Epidermal melanocyte (primary cell): ENCODE data around the gene MGAM2.
"Not testable (repeated sequence)": the region's sequence is repeated elsewhere in the genome, so short reads cannot be mapped to it uniquely, and the experiment has no call there.

Experiments
- DNase-seq: peaks from one replicate; pipeline ENCODE4 v3.0.0; 2011; ENCODE audit warnings: low spot score; ENCODE audit not compliant: insufficient read length

MGAM2 gene

DNA sequence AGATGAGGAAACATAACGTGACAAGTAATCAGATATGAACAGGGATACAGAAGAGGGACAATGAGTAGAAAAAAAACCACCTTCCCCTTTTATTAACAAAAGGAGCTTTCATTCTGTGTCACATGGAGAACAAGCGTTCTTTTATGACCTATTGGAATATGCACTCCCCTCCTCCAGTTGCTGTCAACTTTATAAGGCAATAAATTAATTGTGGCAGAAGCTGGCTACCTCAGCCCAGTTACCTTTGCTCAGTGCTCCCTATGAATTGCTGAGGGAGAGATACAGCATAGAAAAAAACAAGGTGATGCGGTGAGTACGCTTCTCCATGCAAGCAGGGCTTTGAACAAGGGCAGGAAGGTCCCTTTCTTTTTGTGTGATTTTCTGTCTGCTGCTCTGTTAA, at the start of gene MGAM2:
Gene MGAM2 (plus strand): TSS at position 220 of the 400 bp plus-strand sequence. CDS start 5,156 bp downstream, outside the sequence.
- DNase-seq = no peak

DNA sequence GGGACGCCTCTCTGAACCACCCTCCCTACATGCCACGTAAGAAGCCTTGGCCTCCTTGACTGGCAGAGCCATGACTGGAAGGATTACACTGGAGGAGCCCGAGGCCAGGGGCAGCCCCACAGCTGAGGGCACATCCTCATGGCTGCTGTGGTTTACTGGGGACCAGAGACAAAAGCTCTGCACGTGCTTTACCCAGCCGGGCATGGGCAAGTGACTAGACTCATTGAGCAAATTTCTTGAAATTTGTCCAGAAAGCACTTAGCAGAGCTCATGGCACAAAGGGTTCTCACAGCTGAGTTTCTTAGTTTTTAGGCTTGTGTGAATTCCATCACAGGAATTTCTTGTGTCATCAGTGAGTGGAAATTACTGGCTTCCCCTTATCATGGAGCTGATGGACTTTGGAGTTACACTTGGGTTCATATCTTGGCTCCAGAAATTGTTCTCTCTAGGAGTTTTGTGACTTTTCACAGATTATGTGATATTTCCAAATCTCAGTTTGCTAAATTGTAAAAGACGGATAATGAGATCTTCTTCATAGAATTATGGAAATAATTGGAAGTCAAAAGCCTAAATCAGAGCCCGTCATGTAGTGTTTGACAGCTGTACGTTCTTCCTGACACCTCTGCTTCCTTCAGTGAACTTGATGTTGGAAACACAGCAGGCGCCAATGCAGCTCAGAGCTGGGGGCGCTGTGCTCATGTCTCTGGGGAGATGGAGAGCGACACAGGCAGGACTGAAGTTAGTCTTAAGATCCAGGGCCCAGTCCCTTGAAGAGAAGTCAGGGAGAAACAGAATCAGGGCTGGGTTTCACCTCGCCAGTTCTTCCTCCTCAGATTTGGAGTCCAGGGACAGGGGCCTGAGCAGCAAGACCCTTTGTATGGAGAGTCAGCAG, 47.7 kb upstream of the MGAM2 start:
- no peak for DNase-seq

DNA sequence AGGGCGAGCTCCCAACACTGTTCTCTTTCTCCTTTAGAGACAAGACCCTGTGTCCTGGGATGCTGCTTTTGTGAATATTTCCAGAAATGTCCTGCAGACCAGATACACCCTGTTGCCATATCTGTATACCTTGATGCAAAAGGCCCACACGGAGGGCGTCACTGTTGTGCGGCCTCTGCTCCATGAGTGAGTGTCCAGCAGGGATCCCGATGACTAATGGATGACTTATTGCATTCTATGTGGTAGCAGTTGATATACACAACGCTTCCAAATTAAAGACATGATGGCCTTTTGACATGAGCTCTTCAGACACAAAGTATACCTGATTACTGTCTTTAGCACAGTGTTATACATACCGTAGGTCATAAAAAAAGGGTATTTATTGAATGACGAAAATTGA, 45.0 kb upstream of the MGAM2 start:
- no peak for DNase-seq

DNA sequence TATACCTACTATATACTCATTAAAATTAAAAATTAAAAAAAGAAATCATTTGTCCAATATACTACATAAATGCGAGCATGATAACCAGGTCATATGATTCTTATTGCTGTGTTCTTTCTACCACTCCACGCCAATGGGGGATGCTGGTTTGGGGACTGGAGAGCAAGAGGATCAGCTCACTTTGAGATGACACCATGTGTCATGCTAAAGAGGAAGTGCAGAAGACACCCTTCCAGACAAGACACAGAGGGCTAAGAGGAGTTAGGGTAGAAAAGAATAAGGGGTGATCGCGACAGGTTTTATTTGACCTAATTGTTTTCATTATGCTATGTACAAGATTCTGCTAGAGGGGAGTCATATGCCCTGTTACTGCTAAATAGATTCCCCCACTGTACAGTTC, 33.8 kb upstream of the MGAM2 start:
- DNase-seq = no peak

DNA sequence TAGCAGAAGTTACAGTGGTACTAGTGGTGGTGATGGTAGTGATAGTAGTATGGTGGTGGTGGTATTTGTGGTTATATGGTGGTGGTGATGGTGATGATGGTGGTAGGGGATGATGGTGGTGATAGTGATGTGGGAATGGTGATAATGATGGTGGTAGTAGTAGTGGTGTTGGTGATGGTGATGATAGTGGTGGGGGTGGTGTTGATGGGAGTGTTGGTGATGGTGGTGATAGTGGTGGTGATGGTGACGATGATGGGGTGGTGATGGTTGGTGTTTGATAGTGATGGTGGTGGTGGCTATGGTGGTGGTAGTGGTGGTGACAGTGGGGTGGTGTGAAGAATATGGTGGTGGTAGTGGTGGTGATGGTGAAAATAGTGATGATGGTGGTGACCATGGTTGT, 27.9 kb upstream of the MGAM2 start:
- DNase-seq = no peak

DNA sequence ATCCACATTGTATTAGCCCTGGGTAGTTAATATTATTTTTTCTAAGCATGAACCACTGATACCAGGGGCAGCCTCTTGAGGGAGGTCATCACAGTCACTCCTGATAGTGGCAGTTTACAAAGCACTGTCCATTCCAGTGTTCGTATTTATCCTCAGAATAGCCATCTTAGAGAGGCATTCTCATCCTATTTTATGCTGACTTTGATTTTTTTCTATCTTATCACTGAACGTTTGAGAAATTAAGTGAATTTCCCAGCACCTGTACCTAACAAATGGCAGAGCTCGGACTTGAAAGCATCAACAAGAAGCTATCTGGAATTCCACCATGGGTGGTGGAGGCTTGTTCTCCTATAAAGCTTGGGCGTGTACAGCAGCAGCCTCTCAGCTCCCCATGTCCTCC, 26.1 kb upstream of the MGAM2 start:
- DNase-seq = no peak

DNA sequence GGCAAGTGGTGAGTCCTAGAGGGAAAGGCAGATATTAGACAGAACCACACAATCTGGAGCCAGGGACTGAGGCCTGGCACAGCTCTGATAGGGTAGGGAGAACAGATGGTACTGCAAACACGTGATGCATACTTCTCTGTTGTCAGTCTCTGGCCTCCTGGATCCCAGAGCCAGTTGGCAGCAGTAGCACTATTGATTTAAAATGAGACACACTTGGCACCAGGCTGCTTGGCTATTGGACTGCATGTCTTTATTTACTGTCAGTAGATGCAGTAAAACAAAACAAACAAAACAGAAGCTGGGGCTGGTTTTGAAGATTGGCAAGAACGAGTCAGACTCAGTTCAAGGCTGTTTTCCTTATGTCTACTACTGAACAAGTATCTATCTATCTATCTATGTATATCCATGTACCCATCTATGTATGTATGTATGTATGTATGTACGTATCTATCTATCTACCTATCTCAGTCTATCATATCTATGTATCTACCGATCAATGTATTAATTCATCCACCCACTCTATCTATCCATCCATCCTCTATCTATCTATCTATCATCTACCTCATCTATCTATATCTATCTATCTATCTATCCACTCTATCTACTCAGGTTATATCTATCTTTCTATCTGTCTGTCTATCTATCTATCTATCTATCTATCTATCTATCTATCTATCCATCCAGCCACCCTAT, 23.4 kb upstream of the MGAM2 start:
- no peak for DNase-seq

DNA sequence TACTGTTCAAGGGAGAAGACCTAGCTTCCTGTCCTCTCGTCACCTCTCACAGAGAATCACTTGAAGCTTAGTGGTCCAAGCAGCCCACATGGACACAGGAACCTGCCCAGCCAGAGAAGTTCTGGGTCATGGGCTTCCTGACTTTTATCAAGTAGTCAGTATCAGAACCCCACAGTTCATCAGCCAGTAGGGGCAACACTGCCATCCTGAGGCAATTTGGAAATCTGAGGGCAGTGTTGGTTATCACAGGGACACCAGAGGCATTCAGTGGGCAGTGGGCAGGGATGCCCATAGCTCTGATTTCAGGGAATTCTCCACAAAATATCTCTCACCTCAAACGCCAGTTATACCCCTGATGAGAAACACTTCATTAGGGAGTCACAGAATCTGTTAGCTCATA, 22.5 kb upstream of the MGAM2 start:
- DNase-seq = no peak

DNA sequence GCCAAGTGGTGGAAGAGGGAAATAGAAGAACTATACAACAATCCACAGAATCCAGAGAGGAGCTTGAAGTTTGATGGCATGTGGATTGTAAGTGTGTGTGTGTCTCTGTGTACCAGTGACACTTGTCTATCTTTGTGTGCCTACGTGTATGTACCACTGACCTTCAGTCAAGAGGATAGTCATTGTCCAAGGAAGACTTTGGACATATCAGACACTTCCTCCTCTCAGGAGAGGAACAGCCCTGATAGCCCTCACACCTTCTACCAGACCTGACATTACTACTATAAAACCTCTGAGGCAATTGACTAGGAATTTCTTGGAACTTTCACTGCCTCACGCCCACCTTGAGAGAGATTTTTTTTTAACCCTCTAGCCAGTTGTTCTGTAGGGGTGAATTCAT, 19.6 kb upstream of the MGAM2 start:
- no peak for DNase-seq

DNA sequence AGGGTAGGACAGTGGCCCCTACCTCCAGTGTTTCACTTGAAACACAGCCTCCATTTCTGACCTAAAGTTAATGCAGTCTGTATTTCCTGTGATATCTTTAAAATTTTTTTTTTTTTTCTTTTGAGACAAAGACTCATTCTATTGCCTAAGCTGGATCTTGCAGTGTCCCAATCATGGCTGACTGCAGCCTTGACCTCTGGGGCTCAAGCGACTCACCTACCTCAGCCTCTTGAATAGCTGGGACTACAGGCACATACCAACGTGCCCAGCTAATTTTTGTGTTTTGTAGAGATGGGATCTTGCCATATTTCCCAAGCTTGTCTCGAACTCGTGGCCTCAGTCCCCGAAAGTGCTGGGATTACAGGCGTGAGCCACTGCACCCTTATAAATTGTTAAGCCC, 16.7 kb upstream of the MGAM2 start:
- no peak for DNase-seq

DNA sequence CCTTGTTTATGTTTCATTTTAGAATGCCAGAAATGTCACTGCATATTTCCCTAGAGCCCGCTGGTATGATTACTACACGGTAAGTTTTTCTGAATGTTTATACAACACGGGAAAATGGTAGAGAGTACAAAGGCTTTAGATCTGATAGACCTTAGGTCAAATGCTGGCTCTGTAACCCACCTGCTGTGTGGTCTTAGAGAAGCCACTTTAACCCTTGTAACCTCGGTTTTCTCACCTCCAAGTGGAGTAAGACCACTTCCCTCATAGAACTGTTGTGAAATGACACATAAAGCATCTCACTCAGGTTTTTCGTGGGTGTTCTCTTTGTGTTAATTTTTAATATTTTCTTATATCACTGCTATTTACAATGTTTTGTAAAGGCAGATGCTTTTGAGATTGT, 13.9 kb upstream of the MGAM2 start:
- DNase-seq = no peak

DNA sequence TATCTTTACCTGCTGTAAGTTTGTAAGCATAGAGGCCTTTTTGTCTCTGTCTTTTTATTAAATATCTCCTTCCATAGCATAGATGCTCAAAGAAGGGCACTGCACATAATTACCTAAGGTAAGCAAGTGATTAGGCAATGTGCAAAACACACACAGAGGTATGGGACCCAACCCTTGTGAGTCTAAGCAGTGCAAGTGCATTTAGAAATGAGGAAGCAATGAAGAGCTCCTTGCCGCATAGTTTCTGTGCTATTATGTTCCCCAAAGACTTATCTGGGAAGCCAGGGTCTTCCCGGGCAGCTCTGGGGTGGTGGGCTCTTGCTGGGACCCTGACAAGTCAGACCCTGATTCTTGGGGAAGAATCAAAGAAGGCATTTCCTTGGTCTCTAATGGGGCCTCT, 13.5 kb upstream of the MGAM2 start:
- DNase-seq = no peak

DNA sequence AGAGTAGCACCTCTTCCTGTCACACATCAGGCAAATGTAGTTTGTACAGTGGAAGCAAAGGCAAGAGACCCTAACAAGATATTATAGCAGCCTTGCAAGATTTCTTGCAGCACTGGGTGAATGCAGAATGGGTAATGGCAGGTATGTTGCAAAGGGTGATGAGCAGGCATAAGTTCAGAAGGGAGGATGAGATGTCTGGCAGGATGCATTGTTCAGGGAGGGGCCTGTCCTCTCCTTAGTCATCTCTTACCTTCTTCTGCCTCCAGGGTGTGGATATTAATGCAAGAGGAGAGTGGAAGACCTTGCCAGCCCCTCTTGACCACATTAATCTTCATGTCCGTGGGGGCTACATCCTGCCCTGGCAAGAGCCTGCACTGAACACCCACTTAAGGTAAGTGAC, 12.2 kb upstream of the MGAM2 start:
- not testable (repeated sequence) for DNase-seq

DNA sequence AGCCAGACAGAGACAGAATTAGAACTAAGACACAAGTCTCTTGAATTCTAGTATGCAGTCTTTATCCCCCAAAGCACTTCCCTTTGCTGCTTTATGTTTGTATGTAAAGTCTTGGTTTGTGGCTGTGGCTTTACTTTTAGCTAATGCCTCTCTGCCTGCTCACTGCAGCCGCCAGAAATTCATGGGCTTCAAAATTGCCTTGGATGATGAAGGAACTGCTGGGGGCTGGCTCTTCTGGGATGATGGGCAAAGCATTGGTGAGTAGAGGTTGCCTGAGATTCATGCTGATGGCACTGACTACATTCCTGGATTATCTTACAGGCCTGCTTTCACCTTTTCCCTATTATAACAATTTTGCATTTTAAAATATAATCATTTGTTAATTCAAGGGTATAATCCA, 10.9 kb upstream of the MGAM2 start:
- DNase-seq = no peak

DNA sequence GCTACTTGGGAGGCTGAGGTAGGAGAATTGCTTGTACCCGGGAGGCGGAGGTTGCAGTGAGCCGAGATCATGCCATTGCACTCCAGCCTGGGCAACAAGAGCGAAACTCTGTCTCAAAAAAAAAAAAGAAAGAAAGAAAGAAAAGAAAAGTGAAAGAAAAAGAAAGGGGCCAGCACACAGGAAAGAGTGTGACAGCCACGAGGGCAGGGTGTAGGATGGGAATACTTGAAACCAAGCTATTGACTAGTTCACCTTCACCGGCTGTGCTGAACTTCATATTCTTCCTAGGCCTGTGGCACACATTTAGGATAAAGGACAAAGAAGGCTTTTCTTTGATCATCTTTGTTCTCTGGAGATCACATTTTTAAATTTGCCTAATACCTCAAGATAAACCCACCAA, 9.7 kb upstream of the MGAM2 start:
- not testable (repeated sequence) for DNase-seq

DNA sequence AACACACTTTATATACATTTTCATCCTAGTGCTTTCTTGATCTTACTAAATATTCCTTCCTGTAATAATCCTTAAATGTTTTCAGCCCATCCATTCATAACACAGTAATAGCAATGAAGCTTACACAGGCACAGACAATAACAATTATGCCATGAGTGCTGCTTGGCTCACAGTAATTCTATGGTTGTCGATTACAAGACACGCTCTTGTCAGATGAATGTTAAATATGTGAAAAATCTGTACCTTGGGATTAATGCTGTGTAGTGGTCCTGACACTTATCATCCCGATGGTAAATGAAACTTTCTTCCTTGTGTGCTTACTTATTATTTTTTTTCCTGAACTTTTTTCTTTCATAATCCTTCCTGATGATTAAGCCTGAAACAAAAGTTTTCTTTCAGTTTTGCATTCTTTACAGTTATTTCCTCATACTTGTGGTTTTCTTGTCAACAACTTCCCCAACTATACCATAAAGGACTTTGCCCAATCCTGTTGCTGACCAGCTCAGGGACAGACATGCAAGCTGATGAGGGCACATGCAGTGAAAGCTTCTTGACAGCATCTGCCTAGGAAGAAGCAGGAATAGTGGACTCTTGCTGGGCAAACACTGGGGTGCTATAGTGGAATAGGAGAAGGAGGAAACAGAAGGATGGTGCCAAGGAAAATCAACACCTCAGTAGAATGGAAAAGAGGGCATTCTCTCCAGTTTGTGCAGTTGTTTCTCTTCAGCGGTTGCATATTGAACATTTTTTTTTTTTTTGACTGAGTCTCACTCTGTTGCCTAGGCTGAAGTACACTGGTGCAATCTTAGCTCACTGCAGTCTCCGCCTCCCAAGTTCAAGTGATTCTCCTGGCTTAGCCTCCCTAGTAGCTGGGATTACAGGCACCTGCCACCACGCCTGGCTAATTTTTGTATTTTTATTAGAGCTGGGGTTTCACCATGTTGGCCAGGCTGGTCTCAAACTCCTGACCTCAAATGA, 6.7 kb upstream of the MGAM2 start:
- no peak for DNase-seq

DNA sequence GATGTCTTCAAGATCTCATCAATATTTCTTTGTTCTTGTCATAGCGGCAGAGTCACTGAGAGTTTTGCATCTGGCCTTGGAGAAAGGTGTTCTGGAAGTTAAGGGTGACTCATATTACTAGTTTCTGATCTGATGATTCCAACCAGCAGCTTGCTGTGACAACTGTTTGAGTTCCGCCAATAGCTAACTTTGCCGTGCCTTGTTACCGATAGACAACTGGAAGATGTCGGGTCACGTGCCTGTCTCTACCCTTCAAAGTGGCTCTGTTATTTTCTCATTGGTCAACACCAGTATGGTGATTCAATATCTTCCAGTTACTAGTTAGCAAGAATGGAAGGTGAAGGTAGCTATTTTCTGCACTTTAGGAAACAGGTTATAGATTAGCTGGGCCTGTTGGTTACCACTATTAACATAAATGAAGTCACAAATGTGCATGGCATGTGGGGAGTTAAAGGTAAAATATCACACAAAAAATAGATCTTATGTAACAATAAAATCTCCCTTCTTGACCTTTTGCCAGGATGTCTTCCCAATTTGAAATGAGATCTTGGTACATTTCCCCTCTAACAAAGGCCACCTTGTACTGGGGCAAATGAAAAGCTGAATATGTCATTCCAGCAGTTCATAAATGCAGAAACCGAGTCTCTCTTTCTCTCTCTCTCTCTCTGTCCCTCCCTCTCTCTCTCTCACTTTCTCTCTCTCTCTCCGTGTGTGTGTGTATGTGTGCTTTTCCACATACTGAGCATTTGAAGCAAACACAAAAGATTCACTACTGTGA, 2.6 kb upstream of the MGAM2 start:
- no peak for DNase-seq

DNA sequence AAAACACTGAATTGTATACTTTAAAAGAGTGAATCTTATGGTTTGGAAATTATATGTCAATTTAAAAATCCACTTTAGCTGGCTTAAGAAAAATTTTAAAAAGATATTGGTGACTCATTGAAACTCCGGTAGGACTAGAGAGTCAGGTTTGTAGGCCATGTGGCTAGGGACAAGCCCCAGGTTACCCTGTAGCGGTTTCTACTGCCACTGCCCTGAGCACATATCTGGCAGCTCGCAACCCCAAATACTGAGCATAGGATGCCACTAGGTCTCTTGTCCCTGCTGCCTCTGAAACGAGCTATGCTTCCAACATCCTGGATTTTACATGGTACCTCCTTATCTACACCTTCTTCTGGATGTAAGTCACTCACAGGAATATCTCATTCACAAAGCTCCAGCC, 1.4 kb upstream of the MGAM2 start:
- DNase-seq = no peak

DNA sequence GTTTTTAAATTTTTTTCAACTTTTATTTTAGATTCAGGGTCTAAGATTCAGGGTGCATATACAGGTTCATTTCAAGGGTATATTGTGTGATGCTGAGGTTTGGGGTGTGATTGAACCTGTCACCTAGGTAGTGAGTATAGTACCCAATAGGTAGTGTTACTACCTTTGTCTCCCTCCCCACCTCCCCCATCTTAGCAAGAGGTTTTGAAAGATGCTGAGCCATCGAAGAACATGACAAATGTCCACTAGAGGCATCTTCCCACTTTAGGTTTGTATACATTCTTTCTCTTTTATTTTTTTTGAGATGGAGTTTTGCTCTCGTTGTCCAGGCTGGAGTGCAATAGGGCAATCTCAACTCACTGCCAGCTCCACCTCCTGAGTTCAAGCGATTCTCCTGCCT, 880 bp upstream of the MGAM2 start:
- no peak for DNase-seq

DNA sequence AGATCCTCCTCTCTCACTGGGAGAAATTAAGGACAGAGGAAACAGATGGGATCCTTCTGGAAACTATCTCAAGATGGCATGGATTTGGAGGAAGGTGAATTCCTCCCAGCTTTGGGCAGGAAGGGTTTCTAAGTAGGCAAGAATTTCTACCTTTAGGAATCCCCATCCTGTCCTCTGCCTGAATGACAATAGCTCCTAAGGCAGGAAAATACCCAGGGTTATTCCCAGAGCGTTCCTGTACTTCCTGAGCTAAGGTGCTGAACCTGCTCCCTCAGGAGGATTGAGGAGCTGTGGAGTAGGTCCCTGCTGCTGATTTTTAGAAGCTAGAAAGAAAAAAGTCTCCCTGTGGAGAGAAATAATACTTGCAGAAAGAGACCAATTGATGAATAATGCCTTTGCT, 568 bp downstream of the MGAM2 start:
- no peak for DNase-seq

DNA sequence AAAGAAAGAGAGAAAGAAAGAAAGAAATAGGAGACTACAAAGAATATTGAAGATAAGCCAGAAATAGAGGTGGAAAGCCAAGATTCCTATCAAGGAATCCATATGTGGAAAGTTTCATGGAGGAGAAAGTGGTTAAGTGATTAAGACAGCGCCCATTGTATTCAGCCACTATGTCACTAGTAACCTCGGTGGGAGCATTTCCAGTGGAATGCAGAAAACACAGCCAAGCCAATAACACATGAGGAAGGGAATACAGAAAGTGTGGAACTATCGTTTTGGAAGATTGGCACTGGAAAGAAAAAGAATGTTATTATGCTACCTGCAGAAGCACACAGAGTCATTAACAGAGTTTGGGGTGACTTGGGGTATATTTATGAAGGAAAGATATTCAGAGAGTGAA, 2.7 kb downstream of the MGAM2 start:
- no peak for DNase-seq
